GM20000 (cell line): ENCODE data around the gene SLC25A13.

Source experiments
- DNase-seq: peaks from one replicate; pipeline ENCODE4 v3.0.0; 2012; ENCODE audit warnings: low spot score
- TF ChIP-seq, protein P1 (sequence below): IDR thresholded peaks from 2 replicates; pipeline ENCODE4 v1.5.1; 2012; ENCODE audit warnings: mild to moderate bottlenecking, control low read depth; ENCODE audit errors: extremely low read depth, missing control alignments

The SLC25A13 gene

DNA sequence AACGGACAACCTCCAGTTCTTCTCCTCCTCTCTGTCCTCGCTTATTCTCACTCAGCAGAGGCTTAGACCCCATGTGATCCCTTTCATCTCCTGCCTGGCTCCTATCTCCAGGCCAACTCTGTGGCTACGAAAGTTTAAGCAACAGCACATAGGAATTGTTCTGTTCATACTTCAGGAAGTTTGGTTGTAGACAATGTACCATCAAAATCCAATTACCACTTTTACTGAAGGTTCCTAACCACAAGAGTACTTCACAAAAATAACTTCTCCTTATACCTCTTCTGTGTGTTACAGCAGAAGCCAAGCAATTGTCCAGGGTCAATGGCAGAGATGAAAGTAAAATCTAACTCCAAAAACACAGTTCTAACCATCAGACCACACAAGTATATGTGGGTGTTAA, 80.0 kb downstream of the SLC25A13 start:
- no peak for DNase-seq
- TF ChIP-seq, protein P1, sequence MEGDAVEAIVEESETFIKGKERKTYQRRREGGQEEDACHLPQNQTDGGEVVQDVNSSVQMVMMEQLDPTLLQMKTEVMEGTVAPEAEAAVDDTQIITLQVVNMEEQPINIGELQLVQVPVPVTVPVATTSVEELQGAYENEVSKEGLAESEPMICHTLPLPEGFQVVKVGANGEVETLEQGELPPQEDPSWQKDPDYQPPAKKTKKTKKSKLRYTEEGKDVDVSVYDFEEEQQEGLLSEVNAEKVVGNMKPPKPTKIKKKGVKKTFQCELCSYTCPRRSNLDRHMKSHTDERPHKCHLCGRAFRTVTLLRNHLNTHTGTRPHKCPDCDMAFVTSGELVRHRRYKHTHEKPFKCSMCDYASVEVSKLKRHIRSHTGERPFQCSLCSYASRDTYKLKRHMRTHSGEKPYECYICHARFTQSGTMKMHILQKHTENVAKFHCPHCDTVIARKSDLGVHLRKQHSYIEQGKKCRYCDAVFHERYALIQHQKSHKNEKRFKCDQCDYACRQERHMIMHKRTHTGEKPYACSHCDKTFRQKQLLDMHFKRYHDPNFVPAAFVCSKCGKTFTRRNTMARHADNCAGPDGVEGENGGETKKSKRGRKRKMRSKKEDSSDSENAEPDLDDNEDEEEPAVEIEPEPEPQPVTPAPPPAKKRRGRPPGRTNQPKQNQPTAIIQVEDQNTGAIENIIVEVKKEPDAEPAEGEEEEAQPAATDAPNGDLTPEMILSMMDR, result no peak

DNA sequence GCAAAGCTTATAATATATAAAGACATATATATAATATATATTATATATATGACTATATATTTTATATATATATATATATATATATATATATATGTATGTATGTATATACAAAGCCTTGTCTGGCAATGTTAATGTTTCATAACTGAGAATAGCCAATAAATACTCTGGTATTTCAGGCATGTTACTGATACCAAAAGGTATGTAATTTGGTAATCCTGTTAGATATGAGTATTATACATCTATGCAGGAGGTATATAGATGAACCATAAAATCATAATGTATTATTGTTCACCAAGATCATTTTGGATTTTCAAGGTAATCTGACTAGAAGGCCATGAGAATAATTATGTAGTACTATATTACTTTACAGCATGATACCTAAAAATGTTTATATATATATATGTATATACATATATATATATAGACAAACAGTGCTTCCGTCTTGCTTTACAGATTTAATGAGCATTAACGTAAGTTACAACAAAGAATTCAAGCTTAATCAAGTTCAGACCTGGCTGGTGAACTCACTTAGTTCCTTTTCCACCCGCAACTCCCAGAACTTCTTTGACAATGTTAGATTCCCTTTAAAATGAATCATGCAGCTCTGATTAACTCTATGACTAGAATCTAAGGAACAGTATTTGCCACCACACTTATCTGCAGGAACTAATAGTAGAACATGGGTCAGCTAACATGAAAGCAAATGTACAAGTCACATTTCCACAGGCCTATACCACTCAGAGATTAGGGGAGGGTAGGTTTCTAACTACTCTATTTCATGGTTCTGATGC, 82.7 kb downstream of the SLC25A13 start:
- TF ChIP-seq, protein P1, result no peak
- DNase-seq, result no peak

DNA sequence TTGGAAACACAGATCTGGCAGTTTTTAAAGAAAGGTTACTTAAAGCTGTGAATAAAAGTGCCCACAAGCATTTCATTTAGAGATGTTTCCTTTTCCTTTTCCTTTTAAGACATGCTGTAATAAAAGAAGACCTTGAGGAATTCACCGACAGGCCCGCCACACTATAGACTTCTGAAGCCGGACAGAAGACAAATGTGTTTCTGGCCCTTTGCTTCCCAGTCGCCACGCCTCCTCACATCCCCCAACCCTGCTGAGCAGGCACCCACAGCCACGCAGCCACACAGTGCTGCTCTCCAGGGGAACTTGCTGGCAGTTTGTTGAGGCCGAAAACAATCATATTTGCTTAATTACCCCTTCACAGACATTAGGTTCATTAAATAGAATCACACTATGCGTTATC, 83.4 kb downstream of the SLC25A13 start:
- TF ChIP-seq, protein P1, result no peak
- no peak for DNase-seq

DNA sequence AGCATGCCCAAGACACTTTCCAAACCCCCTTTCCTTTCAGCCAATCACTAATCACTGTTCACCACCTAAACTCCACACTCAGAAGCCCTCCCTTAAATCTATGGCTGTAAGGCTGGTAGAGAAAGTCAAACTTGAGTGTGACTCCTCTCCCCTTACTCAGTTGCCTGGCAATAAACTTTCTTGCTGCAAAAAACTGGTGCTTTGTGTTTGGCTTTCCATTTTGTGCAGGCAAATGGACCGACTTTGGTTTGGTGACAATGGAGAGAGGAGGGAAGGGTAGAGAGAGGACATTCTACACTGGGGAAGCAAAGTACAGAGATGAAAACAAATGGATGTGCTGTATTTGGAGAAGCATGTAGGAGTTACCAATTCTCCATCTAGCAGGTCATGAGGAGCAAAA, 84.9 kb downstream of the SLC25A13 start:
- DNase-seq, result no peak
- TF ChIP-seq, protein P1, result no peak

DNA sequence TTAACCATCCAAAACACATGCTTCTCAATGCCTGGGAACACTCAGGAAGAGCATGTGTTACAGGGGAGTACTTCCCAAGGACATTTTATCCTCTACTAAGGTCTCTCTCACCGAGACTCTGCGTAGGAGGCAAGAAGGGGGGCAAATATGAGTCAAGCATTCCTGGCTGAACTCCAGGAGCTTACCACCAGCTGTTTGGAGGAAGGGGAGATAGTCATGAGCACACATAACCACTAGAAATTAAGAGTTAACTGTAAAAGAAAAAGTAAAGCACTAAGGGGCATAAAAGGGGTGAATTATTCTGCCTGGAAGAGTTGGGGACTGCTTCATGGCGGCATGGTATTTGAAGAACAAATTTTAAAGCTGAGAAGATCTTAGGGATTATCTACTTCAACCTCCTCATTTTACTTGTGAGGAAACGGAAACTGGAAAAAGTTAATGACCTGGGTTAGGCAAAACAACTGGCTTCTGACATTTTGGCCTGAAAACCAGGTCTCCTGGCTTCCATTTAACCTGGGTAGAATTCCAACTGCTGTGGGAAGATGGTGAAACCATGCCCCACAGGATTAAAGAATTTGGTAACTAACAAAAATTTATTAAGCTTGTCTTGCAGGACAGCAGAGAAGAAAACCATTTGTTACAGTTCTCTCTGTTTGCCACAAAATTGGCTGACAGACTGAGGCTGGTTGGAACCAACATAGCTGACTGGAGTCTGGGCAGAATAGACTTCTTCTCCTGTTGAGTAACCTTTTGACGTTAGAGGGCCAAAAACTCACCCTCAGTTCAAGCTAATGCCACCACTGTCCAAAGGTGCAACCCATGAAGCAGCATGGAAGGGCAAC, 85.5 kb downstream of the SLC25A13 start:
- TF ChIP-seq, protein P1, result no peak
- DNase-seq, result no peak

DNA sequence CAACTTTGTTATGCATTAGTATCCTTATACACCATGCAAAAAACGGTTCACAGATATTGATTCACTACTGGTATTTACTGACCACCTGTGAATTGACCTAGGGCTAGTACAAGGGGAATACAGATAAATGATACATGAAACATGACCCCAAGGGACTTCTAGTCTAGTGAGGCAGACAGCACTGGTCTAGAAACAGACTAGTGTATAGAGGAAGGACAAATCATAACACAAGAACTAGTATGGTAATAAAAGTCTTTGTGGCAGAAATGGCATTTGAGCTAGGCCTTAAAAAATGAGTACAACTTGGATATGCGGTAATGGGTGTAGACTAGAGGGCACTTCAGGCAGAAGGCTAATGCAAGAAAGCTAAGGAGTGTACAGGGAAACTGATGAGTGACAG, 86.6 kb downstream of the SLC25A13 start:
- TF ChIP-seq, protein P1, result no peak
- DNase-seq, result no peak

DNA sequence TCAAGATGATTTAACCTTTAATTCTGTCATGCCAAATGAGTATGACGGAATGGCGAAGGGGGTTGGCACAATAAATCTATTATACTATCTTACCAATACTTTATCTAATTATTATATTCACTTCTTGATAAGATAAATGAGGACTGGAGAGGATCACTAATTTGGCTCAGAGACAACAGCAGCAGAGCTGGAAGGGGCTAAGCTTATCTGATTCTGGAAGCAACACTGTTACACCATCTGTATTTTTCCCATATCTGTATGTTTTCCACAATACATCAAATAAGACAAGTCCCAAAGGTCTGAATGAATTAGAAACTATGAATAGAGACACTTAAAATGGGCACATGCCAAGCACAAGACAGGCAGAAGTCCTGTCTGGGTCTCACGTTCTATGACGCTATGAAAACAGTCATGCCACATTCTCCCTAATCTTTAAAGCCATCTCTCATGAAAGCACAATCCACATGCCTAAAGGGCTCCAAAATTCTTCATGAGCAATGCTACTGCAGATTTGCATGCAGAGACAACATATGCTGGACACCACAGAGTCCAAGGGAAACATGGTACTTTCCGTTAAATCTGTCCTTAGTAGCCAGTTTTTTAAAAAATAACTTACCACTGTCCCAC, 88.3 kb downstream of the SLC25A13 start:
- DNase-seq, result no peak
- TF ChIP-seq, protein P1, result no peak
